NCI-H1694 treated with DMSO at 0.1 percent for 48 hours (cell line): Measurements from ENCODE around the gene DCDC1.
A peak's percentile ranks its signal among the peaks of the same experiment; 100 is the strongest.

ENCODE experiments used
- DNase-seq: peaks from one replicate; lab custom pipeline; 2025; lab: John Stamatoyannopoulos, UW

Gene DCDC1, protein sequence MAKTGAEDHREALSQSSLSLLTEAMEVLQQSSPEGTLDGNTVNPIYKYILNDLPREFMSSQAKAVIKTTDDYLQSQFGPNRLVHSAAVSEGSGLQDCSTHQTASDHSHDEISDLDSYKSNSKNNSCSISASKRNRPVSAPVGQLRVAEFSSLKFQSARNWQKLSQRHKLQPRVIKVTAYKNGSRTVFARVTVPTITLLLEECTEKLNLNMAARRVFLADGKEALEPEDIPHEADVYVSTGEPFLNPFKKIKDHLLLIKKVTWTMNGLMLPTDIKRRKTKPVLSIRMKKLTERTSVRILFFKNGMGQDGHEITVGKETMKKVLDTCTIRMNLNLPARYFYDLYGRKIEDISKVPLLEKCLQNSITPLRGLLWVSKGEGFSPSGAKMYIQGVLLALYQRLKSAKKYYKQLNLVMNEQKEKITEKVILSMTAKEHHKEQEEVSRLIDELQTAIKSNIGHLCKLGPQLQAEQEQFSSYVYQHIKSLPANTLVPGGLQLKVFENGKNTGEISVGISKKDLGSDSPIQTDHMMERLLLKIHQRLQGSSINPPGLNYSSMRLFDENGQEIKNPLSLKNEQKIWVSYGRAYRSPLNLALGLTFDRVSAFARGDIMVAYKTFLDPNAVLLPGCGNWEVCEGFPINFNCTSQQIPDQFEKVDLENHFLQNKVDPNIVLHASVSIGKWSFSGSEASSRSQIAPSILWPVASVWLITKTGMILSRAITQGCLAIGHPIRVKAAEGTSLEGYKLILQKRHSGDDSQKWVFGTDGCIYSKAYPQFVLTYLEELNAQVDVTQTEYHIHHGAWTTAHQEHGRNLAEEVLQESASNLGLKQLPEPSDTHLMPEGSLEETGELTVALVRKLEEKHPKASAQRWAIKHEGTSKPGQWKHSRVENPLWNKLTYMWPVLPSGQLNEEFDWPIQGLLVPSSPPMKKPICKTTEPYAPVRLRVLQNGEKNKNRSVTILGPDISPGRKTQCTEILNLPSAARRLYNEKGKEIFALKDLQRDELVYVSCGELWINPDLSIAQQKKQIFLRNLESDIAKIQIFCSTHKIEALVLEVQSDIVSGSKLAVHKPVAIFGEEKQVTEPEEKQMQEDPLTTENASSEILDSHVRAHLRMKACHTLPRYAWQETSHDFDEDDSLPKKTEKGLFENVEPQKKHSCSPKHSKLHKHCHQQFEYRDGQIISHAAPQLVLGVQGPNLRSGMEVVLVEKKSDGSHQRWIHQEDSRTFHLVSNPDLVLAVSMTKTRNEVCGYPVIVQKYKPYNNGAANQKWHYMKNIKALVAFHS (N-terminal part only)

DNA sequence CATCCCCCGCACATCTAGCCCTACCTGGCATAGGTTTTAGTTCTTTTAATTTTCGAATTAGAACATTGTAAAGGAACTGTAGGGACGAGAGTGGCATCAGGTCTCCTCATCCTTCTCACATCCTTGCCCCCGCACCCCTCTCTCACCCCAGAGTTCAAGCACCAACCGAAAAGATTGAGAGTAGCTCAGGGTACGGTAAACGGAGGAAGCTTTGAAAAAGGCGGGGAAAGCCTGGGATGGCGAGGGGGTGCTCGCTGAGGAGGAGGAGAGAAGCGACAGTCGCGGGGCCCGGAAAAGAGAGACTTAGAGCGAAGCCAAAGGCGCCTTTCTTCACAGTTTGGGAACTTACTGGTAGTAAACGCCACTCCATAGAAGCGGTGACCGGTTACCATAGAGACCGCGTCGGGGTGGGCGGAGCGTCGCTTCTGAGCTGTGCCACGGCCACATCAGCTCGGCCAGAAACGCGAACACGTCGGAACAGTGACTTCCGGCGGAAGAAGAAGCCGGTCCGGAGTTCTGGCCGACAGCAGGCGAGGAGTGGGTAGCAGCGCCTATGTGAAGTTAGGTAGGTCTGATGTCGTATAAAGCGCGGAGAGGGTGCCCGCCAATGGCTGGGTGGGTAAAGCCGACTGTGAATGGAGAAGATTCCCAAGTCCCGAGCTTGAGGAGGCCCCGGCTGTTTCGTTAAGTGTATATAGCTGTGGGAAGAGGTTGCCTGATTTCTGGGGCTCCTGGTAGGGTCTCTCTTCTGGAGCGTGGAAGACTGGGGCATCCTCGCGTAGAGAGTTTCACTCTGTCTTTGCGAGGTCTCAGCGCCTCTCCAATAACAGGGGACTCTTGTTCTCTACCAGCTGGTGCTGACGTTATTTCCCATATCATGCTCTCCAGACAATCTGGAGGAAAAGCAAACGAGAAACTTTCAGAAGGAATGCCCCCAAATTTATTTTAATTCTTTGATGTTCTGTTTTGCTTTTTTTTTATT lies at the start of gene DCDC1, which contains the start of gene DNAJC24:
Gene DCDC1, minus strand, starts transcription at position 392 of the 982 bp plus-strand sequence. CDS start 41,459 bp downstream, outside the sequence.
Gene DNAJC24, plus strand, starts transcription at position 513 of the 982 bp plus-strand sequence. CDS start 889 bp downstream, outside the sequence.
- peak; percentile 96 for DNase-seq

DNA sequence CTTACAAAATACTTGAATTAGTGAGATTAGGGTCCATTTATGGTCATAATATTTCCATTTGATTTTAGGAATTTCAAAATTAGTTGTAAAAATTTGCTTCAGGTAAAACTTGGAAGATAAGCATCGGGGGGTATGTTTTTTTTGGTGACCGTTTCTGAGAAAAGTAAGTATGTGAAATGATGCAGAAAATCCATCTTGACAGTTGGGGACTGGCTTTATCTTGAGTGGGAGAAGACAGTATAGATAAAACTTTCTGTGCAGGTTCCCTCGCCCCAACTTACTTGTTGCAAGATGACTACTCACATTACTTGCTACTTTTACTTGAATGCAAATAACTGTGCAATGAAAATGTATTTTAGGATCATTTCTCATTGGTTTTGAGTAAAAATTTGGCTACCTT lies 49.6 kb upstream of the DCDC1 start:
- DNase-seq, result no peak

DNA sequence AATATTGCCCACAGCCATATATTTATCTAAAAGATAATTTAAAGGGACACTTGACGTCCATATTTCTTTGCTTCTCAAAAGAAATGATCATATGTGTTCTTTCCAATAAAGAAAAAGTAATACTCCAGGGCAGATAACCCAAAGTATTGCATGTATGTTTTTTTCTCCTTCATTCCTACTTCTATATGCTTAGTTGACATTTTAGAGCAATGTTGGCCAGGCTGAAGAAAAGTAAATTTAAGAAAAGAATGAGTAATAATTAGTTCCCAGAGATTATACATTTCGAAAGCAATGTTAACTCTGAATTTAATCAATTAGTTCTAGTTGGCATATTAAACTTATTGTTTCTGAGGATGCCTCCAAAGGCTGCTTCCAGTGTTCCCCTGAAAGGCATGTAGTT lies 48.3 kb upstream of the DCDC1 start:
- DNase-seq, result no peak

DNA sequence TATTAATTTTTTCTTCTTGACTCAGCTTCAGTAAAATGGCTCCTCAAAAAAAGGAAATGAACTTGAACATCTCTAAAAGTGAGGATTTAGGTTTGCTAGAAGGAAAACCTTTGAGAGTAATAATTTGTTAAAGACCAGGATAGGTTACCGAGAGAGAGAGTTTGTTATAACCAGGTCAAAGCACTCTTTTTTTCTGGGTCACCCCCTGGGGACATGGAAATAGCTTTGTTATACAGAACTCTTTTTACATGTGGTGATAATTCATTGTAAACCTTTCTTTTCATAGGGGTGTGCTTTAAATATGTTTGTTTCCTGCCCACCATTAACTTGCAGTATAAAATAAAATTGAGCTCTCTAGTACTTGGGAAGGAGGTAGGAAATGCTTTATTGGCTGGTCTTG lies 47.8 kb upstream of the DCDC1 start:
- DNase-seq, result no peak

DNA sequence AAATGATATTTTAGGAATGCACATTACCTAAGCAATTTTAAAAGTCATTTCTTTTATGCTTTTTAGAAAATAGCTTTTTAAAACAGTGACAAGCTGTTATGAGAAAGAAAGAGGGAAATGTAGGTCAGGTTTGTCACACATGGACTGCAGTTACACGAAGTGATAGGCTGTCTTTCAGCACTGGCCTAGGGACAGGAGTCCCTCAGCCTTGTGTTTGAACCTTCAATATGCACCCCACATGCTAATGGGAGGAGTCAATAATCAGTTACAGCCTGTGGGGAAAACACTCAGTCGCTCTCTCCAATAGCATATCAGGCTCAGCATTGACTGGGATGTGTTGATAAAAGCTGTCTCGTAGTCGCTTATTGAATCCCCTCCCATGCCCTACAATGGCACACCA lies 45.9 kb upstream of the DCDC1 start:
- DNase-seq, result no peak

DNA sequence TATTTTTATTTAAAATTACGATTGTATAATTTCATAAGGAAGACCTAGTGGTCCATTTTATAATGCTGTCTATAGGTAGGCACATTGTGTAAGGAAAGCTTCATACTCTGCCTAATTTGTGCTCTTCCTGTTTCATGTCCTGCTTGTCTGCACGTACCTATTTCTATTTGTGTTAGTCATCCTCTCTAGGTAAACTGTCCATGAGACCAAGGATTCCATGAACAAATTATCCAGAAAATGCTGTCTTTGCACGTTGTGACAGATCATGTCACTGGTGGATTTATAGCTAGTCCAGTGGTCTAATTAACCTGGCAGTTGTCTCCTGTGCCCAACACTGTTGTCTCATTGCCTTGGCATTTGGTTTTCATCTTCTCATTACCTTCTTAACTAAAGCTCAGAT lies 44.8 kb upstream of the DCDC1 start:
- DNase-seq, result no peak

DNA sequence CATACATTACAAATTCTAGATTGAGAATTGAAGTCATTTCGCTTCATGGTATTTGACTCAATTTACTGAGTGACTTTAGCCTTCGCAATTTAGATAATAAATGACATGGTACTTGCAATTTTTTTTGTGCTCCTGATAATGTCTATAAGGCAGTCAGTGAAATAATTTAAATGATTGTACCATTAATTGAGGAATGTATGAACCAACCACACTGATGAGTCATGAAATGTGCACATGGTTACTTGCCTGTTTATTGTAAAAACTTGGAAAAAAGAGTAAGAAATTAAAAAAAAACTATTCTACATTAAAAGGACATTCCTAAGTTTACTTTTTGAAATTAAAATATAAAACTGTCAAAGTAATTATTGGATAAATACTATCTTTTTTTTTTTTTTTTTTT lies 43.4 kb upstream of the DCDC1 start:
- DNase-seq, result no peak

DNA sequence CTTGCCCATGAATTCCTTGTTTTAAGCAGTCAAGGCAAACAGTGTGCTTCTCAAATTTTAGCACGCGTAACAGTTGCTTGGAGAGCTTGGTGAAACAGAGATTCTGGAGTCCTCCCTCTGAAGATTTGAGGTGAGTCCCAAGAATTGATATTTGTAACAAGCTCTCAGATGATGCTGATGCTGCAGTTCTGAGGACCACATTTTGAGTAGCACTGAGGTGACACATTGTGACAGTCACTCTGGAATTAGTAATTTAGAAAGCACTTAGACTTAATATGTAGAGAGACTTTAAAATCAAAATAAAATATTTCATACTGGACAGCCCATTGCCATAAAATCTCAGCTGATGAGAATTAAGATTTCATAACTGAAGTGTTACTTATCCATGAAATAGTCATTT lies 38.7 kb upstream of the DCDC1 start:
- DNase-seq, result no peak

DNA sequence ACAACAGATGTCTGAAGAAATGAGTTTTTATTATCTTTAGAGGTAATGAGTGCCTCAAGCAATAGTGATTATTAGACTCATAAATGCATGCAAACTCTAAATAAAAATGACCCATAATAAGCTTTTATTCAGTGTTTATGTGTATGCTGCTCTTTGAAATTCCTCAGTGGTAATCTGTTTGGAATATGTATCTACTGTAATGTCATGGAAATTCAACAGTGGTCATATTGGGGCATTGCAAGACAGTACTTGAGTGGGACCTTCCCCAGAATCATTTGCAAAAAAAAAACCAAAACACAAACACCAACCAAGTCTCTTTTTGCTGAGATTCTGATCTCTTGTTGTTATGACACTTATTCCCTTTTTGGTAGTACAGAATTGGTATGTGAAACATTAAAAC lies 35.1 kb upstream of the DCDC1 start:
- no peak for DNase-seq

DNA sequence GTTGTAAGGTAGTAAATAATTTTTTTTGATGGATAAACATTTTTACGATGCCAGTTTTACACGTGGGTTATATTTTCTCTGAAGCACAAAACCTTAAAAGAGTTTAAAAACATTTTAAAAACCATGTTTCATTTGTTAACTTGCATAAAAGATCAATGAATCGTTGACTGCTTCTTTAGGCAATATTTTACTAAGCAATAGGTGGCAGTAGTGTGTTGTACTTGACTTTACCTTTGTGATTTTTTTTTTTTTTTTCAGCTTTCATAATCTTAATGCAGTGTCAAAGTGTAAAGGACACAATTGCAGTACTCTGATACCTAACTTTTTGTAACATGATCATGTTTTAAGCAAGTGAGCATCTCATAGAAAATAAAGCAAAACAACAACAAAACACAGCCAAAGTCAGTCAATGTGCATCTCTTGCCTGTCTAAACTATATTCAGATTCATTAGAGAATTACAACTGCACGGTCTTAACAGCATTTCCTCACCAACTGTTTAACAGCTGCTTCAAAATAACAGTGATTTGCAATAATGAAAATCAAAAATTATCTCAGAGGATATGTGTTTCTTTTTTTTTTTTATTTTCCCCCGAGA lies 27.8 kb upstream of the DCDC1 start:
- peak; percentile 70 for DNase-seq

DNA sequence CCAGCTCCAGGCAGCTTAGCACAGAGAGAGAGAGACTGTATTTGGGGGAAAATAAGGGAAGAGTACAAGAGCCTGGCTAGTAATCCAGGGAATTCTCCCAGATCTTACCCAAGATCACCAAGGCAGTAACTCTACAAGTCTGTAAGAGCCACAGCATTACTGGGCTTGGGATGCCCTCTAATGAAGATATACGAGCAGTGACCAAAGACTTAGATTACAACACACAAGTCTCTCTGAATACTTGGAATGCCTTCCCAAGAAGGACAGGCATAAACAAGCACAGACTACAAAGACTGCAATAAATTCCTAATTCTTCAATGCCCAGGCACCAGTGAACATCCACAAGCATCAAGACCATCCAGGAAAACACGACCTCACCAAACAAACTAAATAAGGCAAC lies 17.8 kb upstream of the DCDC1 start:
- DNase-seq, result no peak

DNA sequence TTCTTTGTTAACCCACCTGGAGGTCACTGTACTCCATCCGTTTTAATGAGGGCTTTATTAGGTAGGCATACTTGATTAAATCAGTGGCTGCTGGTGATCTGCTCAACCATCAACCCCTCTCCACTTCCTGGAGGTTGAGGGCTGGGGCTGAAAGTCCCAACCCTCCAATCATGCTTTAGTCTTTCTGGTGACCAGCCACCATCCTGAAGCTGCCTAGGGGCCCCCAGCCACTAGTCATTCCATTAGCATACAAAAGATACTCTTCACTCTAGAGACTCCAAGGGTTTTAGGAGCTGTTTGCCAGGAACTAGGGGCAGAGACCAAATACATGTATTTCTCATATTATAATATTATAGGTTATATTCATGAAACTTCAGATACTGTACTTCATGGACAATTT lies 13.6 kb upstream of the DCDC1 start:
- DNase-seq, result no peak

DNA sequence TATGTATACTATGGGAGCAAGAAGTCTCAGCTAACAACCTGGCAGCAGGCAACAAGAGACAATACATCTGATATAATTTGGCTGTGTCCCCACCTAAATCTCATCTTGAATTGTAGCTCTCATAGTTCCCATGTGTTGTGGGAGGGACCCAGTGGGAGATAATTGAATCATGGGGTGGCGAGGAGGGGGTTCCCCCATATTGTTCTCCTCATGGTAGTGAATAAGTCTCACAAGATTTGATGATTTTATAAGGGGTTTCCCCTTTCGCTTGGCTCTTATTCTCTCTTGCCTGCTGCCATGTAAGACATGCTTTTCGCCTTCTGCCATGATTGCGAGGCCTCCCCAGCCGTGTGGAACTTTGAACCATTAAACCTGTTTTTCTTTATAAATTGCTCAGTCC lies 6.3 kb upstream of the DCDC1 start:
- DNase-seq, result no peak

DNA sequence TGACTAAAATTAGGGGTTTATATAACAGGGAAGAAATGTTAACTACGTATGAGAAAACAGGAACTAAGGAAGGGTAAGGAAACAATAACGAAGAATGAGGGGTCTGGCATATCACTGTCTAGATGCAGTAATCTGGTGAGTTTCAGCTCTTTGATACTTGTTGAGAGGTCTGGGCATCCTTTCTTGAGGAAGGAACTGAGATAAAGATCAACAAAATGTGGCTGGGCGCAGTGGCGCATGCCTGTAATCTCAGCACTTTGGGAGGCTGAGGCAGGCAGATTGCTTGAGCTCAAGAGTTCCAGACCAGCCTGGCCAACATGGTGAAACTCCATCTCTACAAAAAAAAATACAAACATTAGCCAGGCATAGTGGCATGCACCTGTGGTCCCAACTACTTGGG lies 2.7 kb downstream of the DCDC1 start:
- no peak for DNase-seq

DNA sequence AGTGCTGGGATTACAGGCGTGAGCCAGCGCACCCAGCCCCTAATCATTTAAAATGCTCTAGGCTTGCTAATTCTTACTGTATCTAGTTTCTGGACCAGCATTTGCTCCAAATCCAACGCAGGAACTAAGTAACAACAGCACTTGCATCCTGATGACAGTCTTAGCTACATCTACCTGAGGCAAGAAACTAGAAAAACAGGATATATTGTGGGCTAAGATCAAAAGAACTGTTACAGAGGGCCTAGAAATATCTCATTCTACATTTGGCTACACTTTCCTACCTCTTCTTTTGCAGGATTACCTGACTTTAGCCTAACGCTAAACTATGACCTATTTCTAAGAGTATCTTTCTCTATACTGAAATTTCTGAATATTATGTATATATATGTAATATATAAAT lies 7.8 kb downstream of the DCDC1 start:
- no peak for DNase-seq

DNA sequence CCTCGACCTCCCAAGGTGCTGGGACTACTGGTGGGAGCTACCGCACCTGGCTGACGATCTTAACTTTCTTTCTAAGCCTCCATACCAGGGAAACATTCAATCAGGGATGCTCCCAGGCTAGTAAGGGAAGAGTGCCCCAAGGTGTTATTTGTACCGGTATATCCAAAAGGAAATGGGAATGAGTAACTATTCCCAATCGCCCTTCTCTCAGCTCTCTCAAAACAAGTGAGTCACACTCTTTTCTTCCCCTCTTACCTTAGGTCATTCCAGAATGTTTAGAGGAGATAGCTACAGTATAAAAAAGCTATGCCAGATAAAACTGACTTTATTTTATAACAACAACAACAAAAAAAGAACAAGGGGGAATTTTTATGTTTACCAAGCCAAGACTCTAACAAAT lies 13.7 kb downstream of the DCDC1 start:
- DNase-seq, result no peak

DNA sequence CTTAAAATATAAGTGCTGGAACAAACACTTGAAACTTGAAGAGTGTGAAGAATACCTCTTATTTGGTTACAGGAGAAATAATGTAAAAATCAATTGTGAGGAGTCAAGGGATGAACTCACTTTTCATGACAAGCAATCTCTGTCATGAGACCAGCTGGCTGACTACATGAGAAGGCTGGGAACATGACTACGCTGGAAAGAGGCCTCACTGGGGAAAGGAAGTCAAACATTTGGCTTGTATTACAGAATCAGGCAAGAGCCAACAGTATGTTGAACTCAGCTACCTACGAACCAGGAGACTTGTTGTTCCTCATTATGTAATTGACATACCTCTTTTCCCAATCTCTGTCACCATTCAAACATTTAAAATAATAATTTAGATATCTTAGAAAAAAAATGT lies 14.4 kb downstream of the DCDC1 start:
- no peak for DNase-seq

DNA sequence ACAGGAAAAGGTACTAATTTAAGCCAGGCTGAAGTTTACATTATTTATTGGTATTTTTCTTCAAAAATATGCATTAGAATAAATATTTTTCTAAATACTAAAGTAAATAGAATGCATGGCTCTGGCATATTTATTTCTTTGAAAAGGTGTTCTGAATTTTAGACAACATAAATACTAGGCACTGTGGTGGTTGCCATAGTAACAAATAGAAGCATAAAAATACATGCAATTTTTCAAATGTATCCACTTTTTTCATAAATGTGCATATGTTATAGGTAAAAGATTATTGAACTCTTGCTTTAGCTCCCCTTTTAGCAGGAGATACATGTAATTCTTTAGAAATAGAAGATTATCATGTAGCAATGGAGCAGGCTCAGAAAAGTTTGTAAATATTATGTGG lies 18.4 kb downstream of the DCDC1 start:
- DNase-seq, result no peak

DNA sequence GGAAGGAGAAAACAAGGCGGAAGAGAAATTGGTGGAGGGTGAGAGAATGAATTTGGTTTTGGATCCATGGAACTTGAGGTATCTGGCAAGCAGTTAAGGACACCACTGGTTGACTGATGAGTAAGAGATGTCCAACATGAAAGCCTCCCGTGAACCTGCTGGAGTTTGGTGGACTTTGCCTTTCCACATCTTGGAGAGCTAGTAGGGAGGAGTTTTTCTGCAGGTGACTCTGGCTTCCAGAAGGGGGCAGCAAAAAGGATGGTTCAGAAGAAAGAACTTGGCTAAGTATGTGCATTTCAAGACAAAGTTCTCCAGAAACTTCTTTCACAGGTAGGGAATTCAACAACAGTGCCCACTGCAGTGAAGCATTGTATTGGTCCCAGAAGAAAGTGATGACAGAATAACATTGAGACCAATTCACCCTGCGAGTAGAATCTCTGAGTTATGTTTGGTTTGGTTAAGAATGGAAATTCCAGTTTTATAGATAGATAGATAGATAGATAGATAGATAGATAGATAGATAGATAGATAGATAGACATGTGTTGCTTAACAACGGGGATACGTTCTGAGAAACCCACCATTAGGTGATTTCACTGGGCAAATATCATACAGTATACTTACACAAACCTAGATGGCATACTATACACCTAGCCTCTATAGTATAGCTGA lies 28.5 kb downstream of the DCDC1 start:
- no peak for DNase-seq

DNA sequence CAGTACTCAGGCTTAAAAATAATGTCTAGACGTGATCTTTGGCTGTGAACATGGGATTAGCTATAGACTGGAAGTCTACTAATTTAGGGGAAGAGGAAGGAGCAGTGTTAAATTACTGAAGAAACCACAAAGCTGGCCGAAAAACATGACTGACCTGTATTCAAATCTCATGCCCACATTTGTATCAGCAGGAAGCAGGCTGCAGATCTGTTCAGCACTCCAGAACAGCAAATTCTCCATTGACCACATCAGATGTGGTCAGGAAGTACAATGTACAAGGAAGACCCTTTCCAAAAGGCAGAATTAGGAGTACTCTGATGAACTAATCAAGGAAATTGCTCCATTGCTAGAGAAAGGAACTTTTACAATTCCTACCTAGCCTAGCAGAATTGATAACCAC lies 31.7 kb downstream of the DCDC1 start:
- no peak for DNase-seq
